ENCODE measurements around the gene PDE1C.

- TF ChIP-seq CTCF (conservative IDR thresholded peaks at IDR 0.05; ENCODE audit: low read depth, low read length) (no peak), EZH2 (IDR thresholded peaks at IDR 0.05; ENCODE audit: borderline replicate concordance, low read depth, low read length, poor library complexity, severe bottlenecking) (no peak)
These were observed 38.0 kb downstream of the PDE1C start for GRCh38 chr7:32032211-32032610.

Data from A673 (cell line).